IMR-90 (cell line): ENCODE measurements around the gene DMAP1. TPM values are rescaled to one million over a fixed set of nuclear protein-coding genes. Genes with fewer than 3 reads are reported as not detected.

Experiments
- ATAC-seq: fragments of 200-7000 bp; cut with Tn5 transposase; 2 replicates; pipeline ENCODE4 v1.9.1; 2020; ENCODE audit warnings: low read depth, mild to moderate bottlenecking, moderate library complexity
- Bru-seq: library from RNA; stranded (reverse); fragments of 400-500 nt; gene quantifications from one replicate; lab custom pipeline; 2021; lab: Mats Ljungman, UMichigan
- BruChase-seq, 2 experiments: library from RNA; stranded (reverse); fragments of 400-500 nt; gene quantifications; one replicate each; lab custom pipeline; 2021; lab: Mats Ljungman, UMichigan
- BruUV-seq: library from RNA; stranded (reverse); fragments of 400-500 nt; replicated peaks from 2 replicates; lab custom pipeline; 2021; lab: Mats Ljungman, UMichigan
- CTCF ChIA-PET: fragments of 300-600 bp; formaldehyde crosslinking; extraction: SDS; loops from one replicate; lab custom pipeline; 2021; ENCODE audit warnings: antibody characterized with exemption; lab: Yijun Ruan, JAX
- POLR2A ChIA-PET: fragments of 300-600 bp; sonication (Branson Sonifier 250); formaldehyde crosslinking; loops from one replicate; lab custom pipeline; 2022; ENCODE audit warnings: antibody characterized with exemption; ENCODE audit not compliant: unreplicated experiment; lab: Charles Lee
- DNase-seq: peaks from one replicate; pipeline ENCODE4 v3.0.0; 2013
- H2AFZ ChIP-seq: replicated peaks from 2 replicates; pipeline ENCODE3; 2013; ENCODE audit warnings: low read length, mild to moderate bottlenecking; ENCODE audit not compliant: poor library complexity
- H2AK5ac ChIP-seq: 2 replicates; pipeline ENCODE4 v1.6.1; 2013; ENCODE audit warnings: low read depth, low read length, inconsistent platforms
- H2AK9ac ChIP-seq: replicated peaks from 2 replicates; pipeline ENCODE3; 2013; ENCODE audit warnings: mild to moderate bottlenecking, low read depth, low read length, moderate library complexity; ENCODE audit not compliant: poor library complexity
- H2BK120ac ChIP-seq: 2 replicates; pipeline ENCODE4 v1.6.1; 2013; ENCODE audit warnings: low read depth, low read length, inconsistent platforms
- H2BK15ac ChIP-seq: 3 replicates; pipeline ENCODE4 v1.6.1; 2013; ENCODE audit warnings: low read depth, low read length, inconsistent platforms
- H2BK20ac ChIP-seq: 2 replicates; pipeline ENCODE4 v1.6.1; 2013; ENCODE audit warnings: low read depth, mild to moderate bottlenecking, inconsistent platforms, low read length, moderate library complexity
- H2BK5ac ChIP-seq: 2 replicates; pipeline ENCODE4 v1.6.1; 2013; ENCODE audit warnings: mild to moderate bottlenecking, low read depth, low read length, inconsistent platforms; ENCODE audit not compliant: poor library complexity, severe bottlenecking
- H3K14ac ChIP-seq: replicated peaks from 2 replicates; pipeline ENCODE4 v1.6.1; 2013; ENCODE audit warnings: low read depth, low read length, inconsistent platforms
- H3K18ac ChIP-seq: 2 replicates; pipeline ENCODE4 v1.6.1; 2013; ENCODE audit warnings: low read depth, low read length, control low read depth
- H3K23ac ChIP-seq: 2 replicates; pipeline ENCODE4 v1.6.1; 2013; ENCODE audit warnings: low read depth, low read length, inconsistent platforms
- H3K27ac ChIP-seq: 2 replicates; pipeline ENCODE4 v1.5.1; 2013; ENCODE audit warnings: mild to moderate bottlenecking, control low read depth, low read length; ENCODE audit not compliant: insufficient read depth
- H3K27me3 ChIP-seq: 2 replicates; pipeline ENCODE4 v1.6.1; 2013; ENCODE audit warnings: low read length; ENCODE audit not compliant: control insufficient read depth, insufficient read depth
- H3K36me3 ChIP-seq: 2 replicates; pipeline ENCODE4 v1.6.1; 2013; ENCODE audit warnings: low read length, mixed read lengths; ENCODE audit not compliant: control insufficient read depth, insufficient read depth
- H3K4ac ChIP-seq: 2 replicates; pipeline ENCODE4 v1.6.1; 2013; ENCODE audit warnings: low read depth, low read length, inconsistent platforms
- H3K4me1 ChIP-seq: 2 replicates; pipeline ENCODE4 v1.6.1; 2013; ENCODE audit warnings: low read length, mixed read lengths; ENCODE audit not compliant: control insufficient read depth, insufficient read depth
- H3K4me2 ChIP-seq: 2 replicates; pipeline ENCODE4 v1.6.1; 2013; ENCODE audit warnings: low read depth, mild to moderate bottlenecking, control low read depth, low read length, moderate library complexity
- H3K4me3 ChIP-seq: 2 replicates; pipeline ENCODE4 v1.5.1; 2013; ENCODE audit warnings: low read depth, mild to moderate bottlenecking, control low read depth, low read length, moderate library complexity; ENCODE audit not compliant: insufficient read depth
- H3K56ac ChIP-seq: 2 replicates; pipeline ENCODE4 v1.6.1; 2013; ENCODE audit warnings: low read length, inconsistent platforms; ENCODE audit not compliant: insufficient read depth; ENCODE audit errors: extremely low read depth
- H3K79me1 ChIP-seq, 2 experiments: 2 replicates each; pipeline ENCODE4 v1.6.1; 2013; ENCODE audit warnings: low read length in 2 of 2, inconsistent platforms in 1 of 2, low read depth in 1 of 2
- H3K9ac ChIP-seq: 2 replicates; pipeline ENCODE4 v1.6.1; 2013; ENCODE audit warnings: low read depth, low read length, control low read depth
- H3K9me1 ChIP-seq: 2 replicates; pipeline ENCODE4 v1.6.1; 2013; ENCODE audit warnings: low read length, inconsistent platforms; ENCODE audit not compliant: insufficient read depth
- H3K9me3 ChIP-seq: 2 replicates; pipeline ENCODE4 v1.6.1; 2013; ENCODE audit warnings: low read length; ENCODE audit not compliant: control insufficient read depth, insufficient read depth
- H4K20me1 ChIP-seq: 2 replicates; pipeline ENCODE4 v1.6.1; 2013; ENCODE audit warnings: low read length, inconsistent platforms; ENCODE audit not compliant: insufficient read depth
- H4K5ac ChIP-seq: 2 replicates; pipeline ENCODE4 v1.6.1; 2013; ENCODE audit warnings: mild to moderate bottlenecking, low read depth, low read length, control low read depth
- H4K8ac ChIP-seq, 2 experiments: 2 replicates each; pipeline ENCODE4 v1.6.1; 2013; ENCODE audit warnings: low read depth in 2 of 2, low read length in 2 of 2, control low read depth in 1 of 2, inconsistent platforms in 1 of 2
- H4K91ac ChIP-seq: 2 replicates; pipeline ENCODE4 v1.6.1; 2013; ENCODE audit warnings: low read depth, low read length, inconsistent platforms; ENCODE audit not compliant: insufficient read depth
- BHLHE40 ChIP-seq: fragments of 150-350 bp; IDR thresholded peaks from 2 replicates; pipeline ENCODE4 v1.6.1; 2016; ENCODE audit warnings: mild to moderate bottlenecking, low read depth, low read length
- CEBPB ChIP-seq: IDR thresholded peaks from 2 replicates; pipeline ENCODE4 v1.6.1; 2012; ENCODE audit warnings: low read depth, low read length, improper control_type of control experiment
- CTCF ChIP-seq: conservative IDR thresholded peaks from 2 replicates; pipeline ENCODE4 v1.5.1; 2012; ENCODE audit warnings: mild to moderate bottlenecking, low read depth, low read length, improper control_type of control experiment
- MAFK ChIP-seq: IDR thresholded peaks from 2 replicates; pipeline ENCODE4 v1.6.1; 2012; ENCODE audit warnings: low read depth, low read length, improper control_type of control experiment
- MXI1 ChIP-seq: IDR thresholded peaks from 2 replicates; pipeline ENCODE4 v1.6.1; 2012; ENCODE audit warnings: low read depth, mild to moderate bottlenecking, low read length, moderate library complexity, borderline replicate concordance
- NFE2L2 ChIP-seq: fragments of 150-350 bp; IDR thresholded peaks from 2 replicates; pipeline ENCODE4 v1.6.1; 2016; ENCODE audit warnings: low read depth, mild to moderate bottlenecking, low read length
- POLR2A ChIP-seq: IDR thresholded peaks from 2 replicates; pipeline ENCODE4 v1.6.1; 2012; ENCODE audit warnings: mild to moderate bottlenecking, low read depth, low read length
- RAD21 ChIP-seq: IDR thresholded peaks from 2 replicates; pipeline ENCODE4 v1.6.1; 2012; ENCODE audit warnings: low read length, improper control_type of control experiment
- RFX5 ChIP-seq: IDR thresholded peaks from 2 replicates; pipeline ENCODE4 v1.8.0; 2012; ENCODE audit warnings: low read depth, mild to moderate bottlenecking, low read length, moderate library complexity
- WGBS, 2 experiments: methylation state at CpG; one replicate each; pipeline versions ENCODE4 v1.1.5 to v1.1.7; 2013; ENCODE audit warnings: missing lambda C conversion rate in 2 of 2; ENCODE audit not compliant: insufficient read length in 1 of 2; ENCODE audit errors: extremely low coverage in 2 of 2; 5-methylcytosine and 5-hydroxymethylcytosine counted together
- dilution Hi-C: fragments of 300-500 bp; cut with HindIII; formaldehyde crosslinking; loops from one replicate; pipeline ENCODE4 v1.14.3; 2018; ENCODE audit warnings: low sequenced_read_pairs; ENCODE audit not compliant: unreplicated experiment
- in situ Hi-C: fragments of 300-500 bp; cut with MboI; formaldehyde crosslinking; loops from 3 replicates; pipeline ENCODE4 v1.14.3; 2019; ENCODE audit warnings: low sequenced_read_pairs, inconsistent platforms, mixed read lengths
- intact Hi-C: fragments of 100-400 bp; cut with micrococcal nuclease; formaldehyde crosslinking; loops from 2 replicates; pipeline ENCODE4 v1.10.0; 2022
- long read RNA-seq: library from polyadenylated mRNA; unstranded; transcript quantifications from one replicate; pipeline ENCODE4 v2.0.0, GENCODE V29; 2021; ENCODE audit not compliant: unreplicated experiment
- polyA plus RNA-seq, 3 experiments: library from polyadenylated mRNA; depleted of rRNA; stranded (reverse); fragments of >200 nt; gene quantifications; 2 replicates each; pipeline ENCODE4 v1.2.3, GENCODE V29; 2012; ENCODE audit warnings: low replicate concordance in 1 of 3
- total RNA-seq: library from RNA; depleted of rRNA; stranded (reverse); fragments of >200 nt; gene quantifications from 2 replicates; pipeline ENCODE4 v1.2.3, GENCODE V29; 2012; rRNA removed
- TF ChIP-seq, protein P1 (sequence below): fragments of 150-350 bp; IDR thresholded peaks from 2 replicates; pipeline ENCODE4 v1.6.1; 2017; ENCODE audit warnings: mild to moderate bottlenecking, antibody characterized with exemption, low read length, low read depth

Gene DMAP1, protein sequence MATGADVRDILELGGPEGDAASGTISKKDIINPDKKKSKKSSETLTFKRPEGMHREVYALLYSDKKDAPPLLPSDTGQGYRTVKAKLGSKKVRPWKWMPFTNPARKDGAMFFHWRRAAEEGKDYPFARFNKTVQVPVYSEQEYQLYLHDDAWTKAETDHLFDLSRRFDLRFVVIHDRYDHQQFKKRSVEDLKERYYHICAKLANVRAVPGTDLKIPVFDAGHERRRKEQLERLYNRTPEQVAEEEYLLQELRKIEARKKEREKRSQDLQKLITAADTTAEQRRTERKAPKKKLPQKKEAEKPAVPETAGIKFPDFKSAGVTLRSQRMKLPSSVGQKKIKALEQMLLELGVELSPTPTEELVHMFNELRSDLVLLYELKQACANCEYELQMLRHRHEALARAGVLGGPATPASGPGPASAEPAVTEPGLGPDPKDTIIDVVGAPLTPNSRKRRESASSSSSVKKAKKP
- total RNA-seq (18.1 and 22.2 TPM in 2 replicates), polyA plus RNA-seq (2012; rRNA removed) (34.3 and 39.4 TPM in 2 replicates), Bru-seq, nascent RNA (percentile 70 among the genes with signal in this experiment), BruChase-seq, experiment 1, labeled RNA remaining after a 6-hour chase (percentile 73 among the genes with signal in this experiment), BruChase-seq, experiment 2, labeled RNA remaining after a 2-hour chase (percentile 80 among the genes with signal in this experiment)
- 30.9 and 49.2 TPM in 2 replicates for polyA plus RNA-seq (2012; cell fraction: cytosol; rRNA removed)
- polyA plus RNA-seq (2012; cell fraction: nucleus; rRNA removed; ENCODE audit: low replicate concordance) = 124 and 135 TPM in 2 replicates
- long read RNA-seq, full-length matches to known transcripts = 17 of 36 reads
- long read RNA-seq, partial matches to known transcripts = 6 of 36 reads
- long read RNA-seq, other reads (novel, unspliced or antisense) = 13 of 36 reads

GRCh38 chr1:44213222-44214112 lies at the start of gene DMAP1:
Gene DMAP1, plus strand, starts transcription at chr1:44213471. Its CDS starts 283 bp downstream, at chr1:44213754.
- ChIA-PET POLR2A (interaction anchor here (0.6 kb wide), 1 partner anchor 504 kb away, joined by 3 read pairs; no protein-coding TSS in a partner anchor), CTCF (no interaction called here)
- H3K36me3 ChIP-seq = peaks cover 13% of the 10 kb centered on the region
- ATAC-seq (peak; percentile 91), DNase-seq (peak; percentile 83)
- H3K27me3 ChIP-seq = no peaks in the 10 kb centered on the region
- peak within 1 kb of the TSS; percentile 93 for H3K23ac ChIP-seq
- peak within 1 kb of the TSS; percentile 99 for H2AFZ ChIP-seq
- H2BK5ac ChIP-seq = peak within 1 kb of the TSS; percentile 81
- peaks cover 3% of the 10 kb centered on the region for H3K4me1 ChIP-seq
- peak within 1 kb of the TSS; percentile 100 for H3K4me2 ChIP-seq
- H3K14ac ChIP-seq = peak within 1 kb of the TSS; percentile 88
- in situ Hi-C loops = no loop called here
- intact Hi-C loops = loop anchor here (5.0 kb wide), 1 partner anchor 166 kb away; no protein-coding TSS in a partner anchor
- peak within 1 kb of the TSS; percentile 81 for H3K9ac ChIP-seq
- H2BK20ac ChIP-seq = no peak within 1 kb of the TSS
- H4K8ac ChIP-seq = peak within 1 kb of the TSS; percentile 40 to 98
- H4K5ac ChIP-seq = peak within 1 kb of the TSS; percentile 82
- no peak within 1 kb of the TSS for H2BK15ac ChIP-seq
- WGBS, 2 experiments = 1% methylated on average over 17 of the region's 44 CpGs; no CpG with 5 or more reads in 1 of the 2 experiments
- H4K20me1 ChIP-seq = no peaks in the 10 kb centered on the region
- peak within 1 kb of the TSS; percentile 82 for H3K4me3 ChIP-seq
- peak within 1 kb of the TSS; percentile 86 for H3K4ac ChIP-seq
- peak within 1 kb of the TSS; percentile 44; the same call in 1 of the 2 replicates for H4K91ac ChIP-seq
- H2BK120ac ChIP-seq = peak within 1 kb of the TSS; percentile 65
- no peaks in the 10 kb centered on the region for H3K9me3 ChIP-seq
- peak within 1 kb of the TSS; percentile 80 for H2AK9ac ChIP-seq
- H3K18ac ChIP-seq = peak within 1 kb of the TSS; percentile 44
- peak within 1 kb of the TSS; percentile 75 for H3K27ac ChIP-seq
- peaks cover 13% of the 10 kb centered on the region; the same call in 1 of the 2 replicates for H3K9me1 ChIP-seq
- dilution Hi-C loops = no loop called here
- no TSS peak for BruUV-seq
- H3K56ac ChIP-seq = peak within 1 kb of the TSS; percentile 46; the same call in 1 of the 2 replicates
- H2AK5ac ChIP-seq = peak within 1 kb of the TSS; percentile 93
- peaks cover 7 to 28% of the 10 kb centered on the region in 2 experiments for H3K79me1 ChIP-seq
- TF ChIP-seq RAD21 (peak; percentile 39), MXI1 (0 out of 2 replicates have a peak, but pooled peaks have one; percentile 46), CTCF (0 out of 2 replicates have a peak, but pooled peaks have one; percentile 2), BHLHE40 (0 out of 2 replicates have a peak, but pooled peaks have one; percentile 36), RFX5 (no peak), POLR2A (no peak), CEBPB (no peak), MAFK (no peak), NFE2L2 (no peak)
- TF ChIP-seq, protein P1, sequence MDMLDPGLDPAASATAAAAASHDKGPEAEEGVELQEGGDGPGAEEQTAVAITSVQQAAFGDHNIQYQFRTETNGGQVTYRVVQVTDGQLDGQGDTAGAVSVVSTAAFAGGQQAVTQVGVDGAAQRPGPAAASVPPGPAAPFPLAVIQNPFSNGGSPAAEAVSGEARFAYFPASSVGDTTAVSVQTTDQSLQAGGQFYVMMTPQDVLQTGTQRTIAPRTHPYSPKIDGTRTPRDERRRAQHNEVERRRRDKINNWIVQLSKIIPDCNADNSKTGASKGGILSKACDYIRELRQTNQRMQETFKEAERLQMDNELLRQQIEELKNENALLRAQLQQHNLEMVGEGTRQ = peak; percentile 14; the same call in 1 of the 2 replicates
